Putamen (tissue), 1 donor: ENCODE measurements around the gene EML4.
"Not testable (repeated sequence)": the region's sequence is repeated elsewhere in the genome, so short reads cannot be mapped to it uniquely, and the experiment has no call there.

Experiments used
- DNase-seq: peaks from one replicate; pipeline ENCODE4 v3.0.0-alpha.2; 2016; ENCODE audit warnings: low spot score

The EML4 gene

GRCh38 chr2:42171396-42171980 is 2.3 kb downstream of the EML4 start:
- DNase-seq: no peak

- no peak for DNase-seq
These were observed 2.9 kb downstream of the EML4 start for GRCh38 chr2:42172020-42172419.

- DNase-seq: no peak
These were observed 3.4 kb downstream of the EML4 start for GRCh38 chr2:42172566-42172965.

GRCh38 chr2:42173467-42173866 is 4.3 kb downstream of the EML4 start:
- not testable (repeated sequence) for DNase-seq

GRCh38 chr2:42176992-42177738 is 8.0 kb downstream of the EML4 start:
- no peak for DNase-seq

- no peak for DNase-seq
These were observed 9.2 kb downstream of the EML4 start for GRCh38 chr2:42178335-42178734.

GRCh38 chr2:42180300-42180699 is 11.1 kb downstream of the EML4 start:
- no peak for DNase-seq

GRCh38 chr2:42182654-42183308 is 13.6 kb downstream of the EML4 start:
- DNase-seq: no peak

- DNase-seq: no peak
These were observed 14.6 kb downstream of the EML4 start for GRCh38 chr2:42183775-42184174.

- no peak for DNase-seq
These were observed 15.2 kb downstream of the EML4 start for GRCh38 chr2:42184346-42184745.

GRCh38 chr2:42185220-42185921 is 16.2 kb downstream of the EML4 start:
- no peak for DNase-seq

- no peak for DNase-seq
These were observed 17.2 kb downstream of the EML4 start for GRCh38 chr2:42186366-42186765.

GRCh38 chr2:42186945-42187632 is 17.9 kb downstream of the EML4 start:
- no peak for DNase-seq

GRCh38 chr2:42187886-42188285 is 18.7 kb downstream of the EML4 start:
- DNase-seq: no peak

GRCh38 chr2:42189235-42189566 is 20.0 kb downstream of the EML4 start:
- no peak for DNase-seq

GRCh38 chr2:42190191-42190590 is 21.0 kb downstream of the EML4 start:
- DNase-seq: no peak

- no peak for DNase-seq
These were observed 22.3 kb downstream of the EML4 start for GRCh38 chr2:42191285-42192009.

GRCh38 chr2:42192010-42192373 is 22.8 kb downstream of the EML4 start:
- no peak for DNase-seq

GRCh38 chr2:42192652-42193566 is 23.8 kb downstream of the EML4 start:
- no peak for DNase-seq

- no peak for DNase-seq
These were observed 24.6 kb downstream of the EML4 start for GRCh38 chr2:42193722-42194187.
